ENCODE data around the gene USH1G.
"Not testable (repeated sequence)": the region's sequence is repeated elsewhere in the genome, so short reads cannot be mapped to it uniquely, and the experiment has no call there.

The USH1G gene

GRCh38 chr17:74925242-74925641, 2.2 kb upstream of the USH1G start:
- no peak for DNase-seq

GRCh38 chr17:74924250-74924948, 1.3 kb upstream of the USH1G start, which contains the start of gene OTOP2:
OTOP2 (plus strand) TSS chr17:74924273; CDS start chr17:74924633, 360 bp downstream.
- DNase-seq: no peak

GRCh38 chr17:74923538-74924249, 639 bp upstream of the USH1G start:
- peak; percentile 41 for DNase-seq

- DNase-seq: no peak
Observed at GRCh38 chr17:74922172-74922571, 883 bp downstream of the USH1G start.

GRCh38 chr17:74921769-74922168, 1.3 kb downstream of the USH1G start:
- no peak for DNase-seq

- DNase-seq: no peak
Observed at GRCh38 chr17:74921026-74921681, 1.9 kb downstream of the USH1G start.

- no peak for DNase-seq
Observed at GRCh38 chr17:74920642-74921025, 2.4 kb downstream of the USH1G start.

GRCh38 chr17:74920306-74920620, 2.8 kb downstream of the USH1G start:
- no peak for DNase-seq

GRCh38 chr17:74919440-74920305, 3.4 kb downstream of the USH1G start:
- DNase-seq: no peak

GRCh38 chr17:74918906-74919305, 4.1 kb downstream of the USH1G start:
- no peak for DNase-seq

GRCh38 chr17:74917430-74917829, 5.6 kb downstream of the USH1G start:
- no peak for DNase-seq

- DNase-seq: no peak
Observed at GRCh38 chr17:74916851-74917199, 6.2 kb downstream of the USH1G start.

- DNase-seq: no peak
Observed at GRCh38 chr17:74916136-74916850, 6.8 kb downstream of the USH1G start.

GRCh38 chr17:74911423-74911822, 11.6 kb downstream of the USH1G start:
- DNase-seq: not testable (repeated sequence)

- DNase-seq: not testable (repeated sequence)
Observed at GRCh38 chr17:74909097-74909496, 14.0 kb downstream of the USH1G start.

- DNase-seq: no peak
Observed at GRCh38 chr17:74907012-74907411, 16.0 kb downstream of the USH1G start.

- not testable (repeated sequence) for DNase-seq
Observed at GRCh38 chr17:74906214-74906793, 16.8 kb downstream of the USH1G start.

GRCh38 chr17:74904687-74905409, 18.2 kb downstream of the USH1G start:
- DNase-seq: no peak

- DNase-seq: no peak
Observed at GRCh38 chr17:74903671-74904070, 19.4 kb downstream of the USH1G start.

- no peak for DNase-seq
Observed at GRCh38 chr17:74903034-74903433, 20.0 kb downstream of the USH1G start.

All from activated gamma-delta T cell (primary cell).